PC-3 (cell line): ENCODE measurements around the gene IL17REL. TPM values are rescaled to one million over a fixed set of nuclear protein-coding genes. Genes with fewer than 3 reads are reported as not detected.
A peak's percentile ranks its signal among the peaks of the same experiment; 100 is the strongest.

Experiments used
- ATAC-seq: fragments of 200-7000 bp; cut with Tn5 transposase; 2 replicates; pipeline ENCODE4 v1.9.1; 2020; ENCODE audit warnings: mild to moderate bottlenecking, moderate library complexity
- BruUV-seq: library from RNA; stranded (reverse); fragments of 400-500 nt; replicated peaks from 2 replicates; lab custom pipeline; 2021; lab: Mats Ljungman, UMichigan
- CTCF ChIA-PET: fragments of 300-600 bp; sonication (Branson Sonifier 250); formaldehyde crosslinking; loops from one replicate; lab custom pipeline; 2022; ENCODE audit warnings: antibody characterized with exemption; lab: Charles Lee
- POLR2A ChIA-PET: fragments of 300-600 bp; sonication (Branson Sonifier 250); formaldehyde crosslinking; loops from one replicate; lab custom pipeline; 2022; ENCODE audit warnings: antibody characterized with exemption; ENCODE audit not compliant: unreplicated experiment; lab: Charles Lee
- DNase-seq: peaks from one replicate; pipeline ENCODE4 v3.0.0-alpha.2; 2015
- H2AFZ ChIP-seq: fragments of 300-600 bp; sonication (generic); 2 replicates; pipeline ENCODE4 v1.6.0; 2016; ENCODE audit warnings: antibody characterized with exemption, low read length
- H3F3A ChIP-seq: fragments of 300-600 bp; sonication (generic); one replicate; pipeline ENCODE4 v1.6.0; 2017; ENCODE audit warnings: antibody characterized with exemption, low read length, control low read depth, mild to moderate bottlenecking; ENCODE audit not compliant: unreplicated experiment
- H3K27ac ChIP-seq: fragments of 300-600 bp; sonication (generic); 2 replicates; pipeline ENCODE4 v1.5.1; 2016; ENCODE audit warnings: mild to moderate bottlenecking, low read length
- H3K27me3 ChIP-seq: fragments of 300-600 bp; sonication (generic); 2 replicates; pipeline ENCODE4 v1.6.1; 2016; ENCODE audit warnings: low read length, mixed read lengths
- H3K36me3 ChIP-seq: fragments of 300-600 bp; sonication (generic); 2 replicates; pipeline ENCODE4 v1.6.1; 2016; ENCODE audit warnings: low read depth, mixed run types, low read length, mixed read lengths
- H3K4me1 ChIP-seq: fragments of 300-600 bp; sonication (generic); 2 replicates; pipeline ENCODE4 v1.5.1; 2016; ENCODE audit warnings: low read length; ENCODE audit not compliant: insufficient read depth
- H3K4me2 ChIP-seq: fragments of 300-600 bp; sonication (generic); 2 replicates; pipeline ENCODE4 v1.6.0; 2016; ENCODE audit warnings: low read length
- H3K4me3 ChIP-seq: fragments of 300-600 bp; sonication (generic); 2 replicates; pipeline ENCODE4 v1.5.1; 2016; ENCODE audit warnings: mild to moderate bottlenecking, low read length, mixed read lengths
- H3K79me2 ChIP-seq: fragments of 300-600 bp; sonication (generic); 2 replicates; pipeline ENCODE4 v1.6.1; 2017; ENCODE audit warnings: low read length, mixed read lengths
- H3K9ac ChIP-seq: fragments of 300-600 bp; sonication (generic); 2 replicates; pipeline ENCODE4 v1.6.0; 2016; ENCODE audit warnings: mild to moderate bottlenecking, low read length
- H3K9me2 ChIP-seq: fragments of 300-600 bp; sonication (generic); replicated peaks from 2 replicates; pipeline ENCODE4 v1.6.1; 2016; ENCODE audit warnings: mixed run types, low read length, mixed read lengths
- H3K9me3 ChIP-seq: fragments of 300-600 bp; sonication (generic); 2 replicates; pipeline ENCODE4 v1.6.1; 2016; ENCODE audit warnings: low read length, mixed read lengths
- H4K20me1 ChIP-seq: fragments of 300-600 bp; sonication (generic); 2 replicates; pipeline ENCODE4 v1.6.1; 2016; ENCODE audit warnings: low read length, mixed read lengths
- CTCF ChIP-seq: fragments of 300-600 bp; sonication (generic); conservative IDR thresholded peaks from 2 replicates; pipeline ENCODE4 v1.5.1; 2017; ENCODE audit warnings: antibody characterized with exemption, low read depth, mild to moderate bottlenecking, low read length
- EZH2 ChIP-seq: fragments of 300-600 bp; sonication (generic); IDR thresholded peaks from one replicate; pipeline ENCODE4 v1.6.1; 2017; ENCODE audit warnings: antibody characterized with exemption, mild to moderate bottlenecking, low read length; ENCODE audit not compliant: unreplicated experiment
- EZH2phosphoT487 ChIP-seq: fragments of 300-600 bp; sonication (generic); IDR thresholded peaks from 2 replicates; pipeline ENCODE4 v1.6.1; 2018; ENCODE audit warnings: mild to moderate bottlenecking, antibody characterized with exemption, low read length, borderline replicate concordance
- intact Hi-C: fragments of 100-400 bp; cut with micrococcal nuclease; formaldehyde crosslinking; loops from 2 replicates; pipeline ENCODE4 v1.9.0; 2023
- total RNA-seq: library from RNA; depleted of rRNA; stranded (reverse); fragments of >200 nt; gene quantifications from 2 replicates; pipeline ENCODE4 v1.2.3, GENCODE V29; 2014

Gene IL17REL
- total RNA-seq, 1 experiment from 2014 or later: 0.04 TPM

GRCh38 chr22:49964136-49965090, 48.2 kb downstream of the IL17REL start:
- ChIA-PET POLR2A (no interaction called here), CTCF (no interaction called here)
- BruUV-seq: no TSS peak
- no peaks in the 10 kb centered on the region for H3K9me2 ChIP-seq
- TF ChIP-seq EZH2phosphoT487 (no peak), EZH2 (no peak), CTCF (no peak)
- DNase-seq (no peak), ATAC-seq (no peak)
- H4K20me1 ChIP-seq: peaks cover 25% of the 10 kb centered on the region
- H2AFZ ChIP-seq: no peak overlapping the region
- intact Hi-C loops: no loop called here
- H3K9me3 ChIP-seq: no peaks in the 10 kb centered on the region
- peaks cover 34% of the 10 kb centered on the region for H3K79me2 ChIP-seq
- H3K27me3 ChIP-seq: no peaks in the 10 kb centered on the region
- H3K4me1 ChIP-seq: peaks cover 18% of the 10 kb centered on the region
- H3K9ac ChIP-seq: no peak overlapping the region
- H3K4me2 ChIP-seq: no peak overlapping the region
- no peaks in the 10 kb centered on the region for H3F3A ChIP-seq
- no peak overlapping the region for H3K27ac ChIP-seq
- no peak overlapping the region for H3K4me3 ChIP-seq
- H3K36me3 ChIP-seq: peaks cover 19% of the 10 kb centered on the region

- H3K4me1 ChIP-seq: peaks cover 26% of the 10 kb centered on the region
- DNase-seq (no peak), ATAC-seq (no peak)
- peaks cover 34% of the 10 kb centered on the region for H3K79me2 ChIP-seq
- H3K4me3 ChIP-seq: no peak overlapping the region; the same call in 1 of the 2 replicates
- POLR2A ChIA-PET: no interaction called here
- CTCF ChIA-PET: no interaction called here
- H3K9ac ChIP-seq: no peak overlapping the region
- H3K27me3 ChIP-seq: no peaks in the 10 kb centered on the region
- intact Hi-C loops: no loop called here
- H3K4me2 ChIP-seq: peak overlapping the region; percentile 91
- H3K27ac ChIP-seq: no peak overlapping the region
- H3F3A ChIP-seq: no peaks in the 10 kb centered on the region
- H3K36me3 ChIP-seq: peaks cover 19% of the 10 kb centered on the region
- no peak overlapping the region for H2AFZ ChIP-seq
- TF ChIP-seq EZH2phosphoT487: no peak
- TF ChIP-seq EZH2: no peak
- no peak for TF ChIP-seq CTCF
- peaks cover 25% of the 10 kb centered on the region for H4K20me1 ChIP-seq
- BruUV-seq: TSS peak; percentile 38
- H3K9me2 ChIP-seq: no peaks in the 10 kb centered on the region
- no peaks in the 10 kb centered on the region for H3K9me3 ChIP-seq
Measured at GRCh38 chr22:49963647-49964026, 48.9 kb downstream of the IL17REL start.
